HG02678 (cell line): ENCODE data around the gene PCDHA10.
"Not testable (repeated sequence)": the region's sequence is repeated elsewhere in the genome, so short reads cannot be mapped to it uniquely, and the experiment has no call there.

Experiments used
- ATAC-seq: cut with Tn5 transposase; IDR thresholded peaks from one replicate; pipeline ENCODE4 v1.9.1; 2021; ENCODE audit warnings: mild to moderate bottlenecking, moderate library complexity; ENCODE audit not compliant: unreplicated experiment

PCDHA10 gene

DNA sequence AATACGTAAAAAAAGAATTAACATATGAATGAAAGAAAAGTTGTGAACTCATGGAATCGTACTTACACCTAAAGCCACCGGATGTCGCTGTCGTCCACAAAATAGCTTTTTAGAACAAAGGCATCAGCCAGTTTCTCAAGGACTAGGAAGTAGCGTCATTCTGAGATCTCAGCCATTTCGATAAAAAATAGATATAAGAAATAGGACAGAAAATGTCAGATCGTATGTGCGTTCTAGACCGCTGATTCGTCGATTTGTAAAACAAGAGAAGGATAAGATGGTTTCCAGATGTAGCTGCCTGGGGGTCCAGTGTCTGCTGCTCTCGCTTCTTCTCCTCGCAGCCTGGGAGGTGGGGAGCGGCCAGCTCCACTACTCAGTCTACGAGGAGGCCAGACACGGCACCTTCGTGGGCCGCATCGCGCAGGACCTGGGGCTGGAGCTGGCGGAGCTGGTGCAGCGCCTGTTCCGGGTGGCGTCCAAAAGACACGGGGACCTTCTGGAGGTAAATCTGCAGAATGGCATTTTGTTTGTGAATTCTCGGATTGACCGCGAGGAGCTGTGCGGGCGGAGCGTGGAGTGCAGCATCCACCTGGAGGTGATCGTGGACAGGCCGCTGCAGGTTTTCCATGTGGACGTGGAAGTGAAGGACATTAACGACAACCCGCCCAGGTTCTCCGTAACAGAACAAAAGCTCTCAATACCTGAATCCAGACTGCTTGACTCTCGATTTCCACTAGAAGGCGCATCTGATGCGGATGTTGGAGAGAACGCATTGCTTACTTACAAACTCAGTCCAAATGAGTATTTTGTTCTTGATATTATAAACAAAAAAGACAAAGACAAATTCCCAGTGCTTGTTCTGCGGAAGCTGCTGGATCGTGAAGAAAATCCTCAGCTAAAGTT is at the start of gene PCDHA10:
PCDHA10 (plus strand) TSS at position 126 of the 903 bp plus-strand sequence; CDS start at position 278, 152 bp downstream.
- ATAC-seq, result no peak

- no peak for ATAC-seq
These were observed 48.6 kb upstream of the PCDHA10 start, which contains the start of gene PCDHA4 for GRCh38 chr5:140806834-140807775. PCDHA4 (plus strand) TSS chr5:140807068.

DNA sequence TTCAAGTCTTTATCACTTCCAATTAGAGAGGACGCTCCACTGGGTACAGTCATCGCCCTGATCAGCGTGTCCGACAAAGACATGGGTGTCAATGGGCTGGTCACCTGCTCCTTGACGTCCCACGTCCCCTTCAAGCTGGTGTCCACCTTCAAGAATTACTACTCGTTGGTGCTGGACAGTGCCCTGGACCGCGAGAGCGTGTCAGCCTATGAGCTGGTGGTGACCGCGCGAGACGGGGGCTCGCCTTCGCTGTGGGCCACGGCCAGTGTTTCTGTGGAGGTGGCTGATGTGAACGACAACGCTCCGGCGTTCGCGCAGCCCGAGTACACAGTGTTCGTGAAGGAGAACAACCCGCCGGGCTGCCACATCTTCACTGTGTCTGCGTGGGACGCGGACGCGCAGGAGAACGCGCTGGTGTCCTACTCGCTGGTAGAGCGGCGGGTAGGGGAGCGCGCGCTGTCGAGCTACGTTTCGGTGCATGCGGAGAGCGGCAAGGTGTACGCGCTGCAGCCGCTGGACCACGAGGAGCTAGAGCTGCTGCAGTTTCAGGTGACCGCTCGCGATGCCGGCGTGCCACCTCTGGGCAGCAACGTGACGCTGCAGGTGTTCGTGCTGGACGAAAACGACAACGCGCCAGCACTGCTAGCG is 47.3 kb upstream of the PCDHA10 start:
- ATAC-seq, result not testable (repeated sequence)

DNA sequence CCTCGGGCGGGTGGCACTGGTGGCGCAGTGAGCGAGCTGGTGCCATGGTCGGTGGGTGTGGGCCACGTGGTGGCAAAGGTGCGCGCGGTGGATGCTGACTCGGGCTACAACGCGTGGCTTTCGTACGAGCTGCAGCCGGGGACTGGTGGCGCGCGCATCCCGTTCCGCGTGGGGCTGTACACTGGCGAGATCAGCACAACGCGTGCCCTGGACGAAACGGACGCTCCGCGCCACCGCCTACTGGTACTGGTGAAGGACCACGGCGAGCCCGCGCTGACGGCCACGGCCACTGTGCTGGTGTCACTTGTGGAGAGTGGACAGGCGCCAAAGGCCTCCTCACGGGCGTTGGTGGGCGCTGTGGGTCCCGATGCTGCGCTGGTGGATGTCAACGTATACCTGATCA is 46.8 kb upstream of the PCDHA10 start:
- ATAC-seq, result no peak

- no peak for ATAC-seq
These were observed 34.1 kb upstream of the PCDHA10 start, which contains the start of gene PCDHA5 for GRCh38 chr5:140821375-140822280. PCDHA5 (plus strand) TSS chr5:140821613.

DNA sequence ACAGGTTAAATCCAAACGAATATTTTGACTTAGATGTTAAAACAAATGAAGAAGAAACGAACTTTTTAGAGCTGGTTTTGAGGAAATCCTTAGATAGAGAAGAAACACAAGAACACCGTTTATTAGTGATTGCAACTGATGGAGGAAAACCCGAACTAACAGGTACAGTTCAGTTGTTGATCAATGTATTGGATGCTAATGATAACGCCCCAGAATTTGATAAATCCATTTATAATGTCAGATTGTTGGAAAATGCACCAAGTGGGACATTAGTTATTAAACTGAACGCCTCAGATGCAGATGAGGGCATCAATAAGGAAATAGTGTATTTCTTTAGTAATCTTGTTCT is 33.4 kb upstream of the PCDHA10 start:
- no peak for ATAC-seq

DNA sequence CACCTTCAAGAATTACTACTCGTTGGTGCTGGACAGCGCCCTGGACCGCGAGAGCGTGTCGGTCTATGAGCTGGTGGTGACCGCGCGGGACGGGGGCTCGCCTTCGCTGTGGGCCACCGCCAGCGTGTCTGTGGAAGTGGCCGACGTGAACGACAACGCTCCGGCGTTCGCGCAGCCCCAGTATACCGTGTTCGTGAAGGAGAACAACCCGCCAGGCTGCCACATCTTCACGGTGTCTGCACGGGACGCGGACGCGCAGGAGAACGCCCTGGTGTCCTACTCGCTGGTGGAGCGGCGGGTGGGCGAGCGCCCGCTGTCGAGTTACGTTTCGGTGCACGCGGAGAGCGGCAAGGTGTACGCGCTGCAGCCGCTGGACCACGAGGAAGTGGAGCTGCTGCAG is 32.7 kb upstream of the PCDHA10 start:
- not testable (repeated sequence) for ATAC-seq

DNA sequence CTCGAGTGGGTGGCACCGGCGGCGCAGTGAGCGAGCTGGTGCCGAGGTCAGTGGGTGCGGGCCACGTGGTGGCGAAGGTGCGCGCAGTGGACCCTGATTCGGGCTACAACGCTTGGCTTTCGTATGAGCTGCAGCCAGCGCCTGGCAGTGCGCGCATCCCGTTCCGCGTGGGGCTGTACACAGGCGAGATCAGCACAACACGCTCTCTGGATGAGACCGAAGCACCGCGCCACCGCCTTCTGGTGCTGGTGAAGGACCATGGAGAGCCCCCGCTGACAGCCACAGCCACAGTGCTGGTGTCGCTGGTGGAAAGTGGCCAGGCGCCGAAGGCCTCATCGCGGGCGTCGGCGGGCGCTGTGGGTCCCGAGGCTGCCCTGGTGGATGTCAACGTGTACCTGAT is 32.2 kb upstream of the PCDHA10 start:
- no peak for ATAC-seq

- no peak for ATAC-seq
These were observed 27.9 kb upstream of the PCDHA10 start, which contains the start of gene PCDHA6 for GRCh38 chr5:140827704-140828361. PCDHA6 (plus strand) TSS chr5:140827960; CDS start chr5:140828092, 132 bp downstream.

GRCh38 chr5:140828362-140828737 is 27.3 kb upstream of the PCDHA10 start:
- ATAC-seq, result no peak

DNA sequence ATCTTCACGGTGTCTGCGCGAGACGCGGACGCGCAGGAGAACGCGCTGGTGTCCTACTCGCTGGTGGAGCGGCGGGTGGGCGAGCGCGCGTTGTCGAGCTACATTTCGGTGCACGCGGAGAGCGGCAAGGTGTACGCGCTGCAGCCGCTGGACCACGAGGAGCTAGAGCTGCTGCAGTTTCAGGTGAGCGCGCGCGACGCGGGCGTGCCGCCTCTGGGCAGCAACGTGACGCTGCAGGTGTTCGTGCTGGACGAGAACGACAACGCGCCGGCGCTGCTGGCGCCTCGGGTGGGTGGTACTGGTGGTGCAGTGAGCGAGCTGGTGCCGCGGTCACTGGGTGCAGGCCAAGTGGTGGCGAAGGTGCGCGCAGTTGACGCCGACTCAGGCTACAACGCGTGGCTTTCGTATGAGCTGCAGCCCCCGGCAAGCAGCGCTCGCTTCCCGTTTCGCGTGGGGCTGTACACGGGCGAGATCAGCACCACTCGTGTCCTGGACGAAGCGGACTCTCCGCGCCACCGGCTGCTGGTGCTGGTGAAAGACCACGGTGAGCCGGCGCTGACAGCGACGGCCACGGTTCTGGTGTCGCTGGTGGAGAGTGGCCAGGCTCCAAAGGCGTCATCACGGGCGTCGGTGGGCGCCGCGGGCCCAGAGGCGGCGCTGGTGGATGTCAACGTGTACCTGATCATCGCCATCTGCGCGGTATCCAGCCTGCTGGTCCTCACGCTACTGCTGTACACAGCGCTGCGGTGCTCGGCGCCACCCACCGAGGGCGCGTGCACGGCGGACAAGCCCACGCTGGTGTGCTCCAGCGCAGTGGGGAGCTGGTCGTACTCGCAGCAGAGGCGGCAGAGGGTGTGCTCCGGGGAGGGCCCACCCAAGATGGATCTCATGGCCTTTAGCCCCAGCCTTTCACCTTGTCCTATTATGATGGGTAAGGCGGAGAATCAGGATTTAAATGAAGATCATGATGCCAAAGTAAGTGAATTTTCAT is 25.9 kb upstream of the PCDHA10 start:
- ATAC-seq, result not testable (repeated sequence)

- ATAC-seq, result no peak
These were observed 21.7 kb upstream of the PCDHA10 start, which contains the start of gene PCDHA7 for GRCh38 chr5:140833993-140834392. PCDHA7 (plus strand) TSS chr5:140834269; CDS start chr5:140834384, 115 bp downstream.

GRCh38 chr5:140834439-140835008 is 21.2 kb upstream of the PCDHA10 start:
- not testable (repeated sequence) for ATAC-seq

GRCh38 chr5:140835622-140836510 is 19.8 kb upstream of the PCDHA10 start:
- no peak for ATAC-seq

DNA sequence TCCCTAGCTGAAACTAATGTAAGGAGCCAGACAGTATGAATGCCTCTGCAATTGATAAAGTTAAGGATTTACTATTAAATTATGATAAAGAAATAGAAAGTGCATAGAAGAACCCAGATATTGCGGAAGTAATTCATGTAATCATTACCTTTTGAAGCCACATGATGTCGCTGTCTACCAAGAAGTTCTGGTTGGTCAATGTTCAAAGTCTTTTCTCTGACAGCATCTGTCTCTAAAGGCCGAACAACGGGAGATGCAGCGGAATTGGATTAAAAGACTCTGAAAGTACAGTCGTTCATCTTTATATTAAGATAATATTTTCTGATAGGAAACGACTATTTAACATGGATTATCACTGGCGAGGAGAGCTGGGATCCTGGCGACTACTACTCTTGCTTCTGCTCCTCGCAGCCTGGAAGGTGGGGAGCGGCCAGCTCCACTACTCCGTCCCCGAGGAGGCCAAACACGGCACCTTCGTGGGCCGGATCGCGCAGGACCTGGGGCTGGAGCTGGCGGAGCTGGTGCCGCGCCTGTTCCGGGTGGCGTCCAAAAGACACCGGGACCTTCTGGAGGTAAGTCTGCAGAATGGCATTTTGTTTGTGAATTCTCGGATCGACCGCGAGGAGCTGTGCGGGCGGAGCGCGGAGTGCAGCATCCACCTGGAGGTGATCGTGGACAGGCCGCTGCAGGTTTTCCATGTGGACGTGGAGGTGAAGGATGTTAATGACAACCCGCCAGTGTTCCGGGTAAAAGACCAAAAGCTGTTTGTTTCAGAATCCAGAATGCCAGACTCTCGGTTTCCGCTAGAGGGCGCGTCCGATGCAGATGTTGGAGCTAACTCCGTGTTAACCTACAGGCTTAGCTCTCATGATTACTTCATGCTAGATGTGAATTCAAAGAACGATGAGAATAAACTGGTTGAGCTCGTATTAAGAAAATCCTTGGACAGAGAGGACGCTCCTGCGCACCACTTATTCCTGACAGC is 14.4 kb upstream of the PCDHA10 start, which contains the start of gene PCDHA8:
PCDHA8 (plus strand) TSS at position 210 of the 985 bp plus-strand sequence; CDS start at position 345, 135 bp downstream.
- no peak for ATAC-seq
